Activated CD4-positive, alpha-beta memory T cell treated with anti-CD3 and anti-CD28 coated beads, Interleukin-2, amount 10 ng/mL, durations not matched to agents 7 days and 5 days (primary cell): Measurements from ENCODE around the gene NODAL. TPM values are rescaled to one million over a fixed set of nuclear protein-coding genes. Genes with fewer than 3 reads are reported as not detected.

Experiments used
- CTCF ChIA-PET: fragments of 350-600 bp; sonication (Branson Sonifier 250); formaldehyde crosslinking; loops from one replicate; lab custom pipeline; 2021; ENCODE audit warnings: antibody characterized with exemption, inconsistent platforms; lab: Charles Lee
- POLR2A ChIA-PET: fragments of 350-600 bp; sonication (Branson Sonifier 250); formaldehyde crosslinking; loops from one replicate; lab custom pipeline; 2021; ENCODE audit warnings: antibody characterized with exemption; lab: Charles Lee
- DNase-seq: peaks from one replicate; pipeline ENCODE4 v3.0.0-alpha.2; 2020
- H3K27ac Mint-ChIP-seq: one replicate; pipeline ENCODE4 v1.8.0; 2021; ENCODE audit warnings: mild to moderate bottlenecking, mixed read lengths
- H3K27me3 Mint-ChIP-seq: one replicate; pipeline ENCODE4 v1.8.0; 2021; ENCODE audit warnings: mixed read lengths
- H3K36me3 Mint-ChIP-seq: one replicate; pipeline ENCODE4 v1.8.0; 2021; ENCODE audit warnings: low read depth, mixed read lengths
- H3K4me1 Mint-ChIP-seq: one replicate; pipeline ENCODE4 v1.8.0; 2021; ENCODE audit warnings: mixed read lengths
- H3K4me3 Mint-ChIP-seq: one replicate; pipeline ENCODE4 v1.8.0; 2021; ENCODE audit warnings: mild to moderate bottlenecking, mixed read lengths
- H3K9me3 Mint-ChIP-seq: one replicate; pipeline ENCODE4 v1.8.0; 2021; ENCODE audit warnings: mixed read lengths
- total RNA-seq, 2 experiments: library from RNA; stranded (reverse); gene quantifications; one replicate each; pipeline ENCODE4 v1.2.3, GENCODE V29; 2021

NODAL gene
- total RNA-seq, 2 experiments from 2014 or later: 0.25 TPM; not detected in 1

DNA sequence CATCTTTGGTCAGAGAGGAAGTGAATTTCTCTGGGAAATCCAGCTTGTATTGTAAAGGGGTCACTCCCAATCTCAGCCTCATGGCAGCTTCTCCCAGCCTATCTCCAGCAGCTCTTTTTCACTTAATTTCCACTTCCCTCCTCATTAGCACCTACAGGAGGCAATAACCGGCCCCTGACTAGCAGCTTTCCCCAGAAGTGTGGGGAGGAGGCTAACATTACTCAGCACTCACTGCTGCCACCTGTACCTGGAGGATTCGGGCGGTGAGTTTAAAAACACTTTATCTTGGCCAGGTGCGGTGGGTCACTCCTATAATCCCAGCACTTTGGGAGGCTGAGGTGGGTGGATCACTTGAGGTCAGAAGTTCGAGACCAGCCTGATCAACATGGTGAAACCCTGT lies 3.8 kb downstream of the NODAL start:
- H3K27me3 Mint-ChIP-seq: peaks cover 49% of the 10 kb centered on the region
- H3K4me1 Mint-ChIP-seq: peaks cover 34% of the 10 kb centered on the region
- CTCF ChIA-PET: interaction anchor here (1.1 kb wide), 1 partner anchor 23 kb away, joined by 3 read pairs; no protein-coding TSS in a partner anchor

DNA sequence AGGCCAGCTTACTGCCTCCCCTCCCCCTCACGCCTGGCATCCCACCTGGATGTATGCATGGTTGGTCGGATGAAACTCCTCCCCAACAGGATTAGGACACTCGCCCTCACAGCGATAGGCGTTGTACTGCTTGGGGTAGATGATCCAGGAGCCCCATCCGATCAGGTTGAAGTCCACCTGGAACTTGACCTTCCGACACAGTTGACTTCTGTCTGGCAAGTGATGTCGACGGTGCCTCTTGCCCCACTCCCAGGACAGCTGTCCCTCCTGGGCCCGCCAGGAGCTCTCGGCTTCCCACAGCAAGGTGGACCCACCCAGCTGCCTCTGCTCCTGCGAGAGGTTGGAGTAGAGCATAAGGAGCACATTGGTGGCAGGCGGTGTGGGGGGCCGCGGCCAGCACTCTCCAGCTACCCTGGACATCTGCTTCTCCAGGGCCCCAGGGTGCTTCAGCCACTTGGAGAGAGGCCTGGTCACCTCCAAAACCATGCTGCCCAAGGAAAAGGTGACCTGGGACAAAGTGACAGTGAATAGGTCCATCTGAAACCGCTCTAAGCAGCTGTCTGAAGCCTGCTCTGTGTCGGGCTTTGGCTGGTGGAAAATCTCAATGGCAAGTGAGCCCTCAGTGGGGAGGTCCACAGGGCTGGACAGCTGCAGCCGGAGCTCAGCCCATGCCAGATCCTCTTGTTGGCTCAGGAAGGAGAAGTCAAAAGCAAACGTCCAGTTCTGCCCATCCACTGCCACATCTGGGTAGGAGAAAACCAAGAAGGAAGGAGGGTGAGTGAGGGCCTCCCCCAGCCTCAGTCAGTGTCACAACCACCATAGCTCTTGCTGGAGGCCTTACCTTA lies 6.0 kb downstream of the NODAL start:
- H3K27ac Mint-ChIP-seq: no peak overlapping the region
- H3K9me3 Mint-ChIP-seq: no peaks in the 10 kb centered on the region
- H3K36me3 Mint-ChIP-seq: peaks cover 16% of the 10 kb centered on the region
- ChIA-PET POLR2A (interaction anchor here (1.5 kb wide), 1 partner anchor 30 kb away, joined by 3 read pairs; no protein-coding TSS in a partner anchor), CTCF (interaction anchor here (5.6 kb wide), 1 partner anchor 30 kb away, joined by 39 read pairs; the partner anchor contains the start of gene EIF4EBP2)
- peaks cover 31% of the 10 kb centered on the region for H3K27me3 Mint-ChIP-seq
- H3K4me3 Mint-ChIP-seq: no peak overlapping the region
- peaks cover 39% of the 10 kb centered on the region for H3K4me1 Mint-ChIP-seq
- DNase-seq: no peak

More for the DNA sequence above, 3.8 kb downstream of the NODAL start:
- Mint-ChIP-seq H3K27ac (no peak overlapping the region), H3K9me3 (no peaks in the 10 kb centered on the region), H3K4me3 (no peak overlapping the region), H3K36me3 (peaks cover 14% of the 10 kb centered on the region)
- no peak for DNase-seq
- POLR2A ChIA-PET: interaction anchor here (1.0 kb wide), 1 partner anchor 33 kb away, joined by 3 read pairs; the partner anchor contains the start of gene EIF4EBP2

DNA sequence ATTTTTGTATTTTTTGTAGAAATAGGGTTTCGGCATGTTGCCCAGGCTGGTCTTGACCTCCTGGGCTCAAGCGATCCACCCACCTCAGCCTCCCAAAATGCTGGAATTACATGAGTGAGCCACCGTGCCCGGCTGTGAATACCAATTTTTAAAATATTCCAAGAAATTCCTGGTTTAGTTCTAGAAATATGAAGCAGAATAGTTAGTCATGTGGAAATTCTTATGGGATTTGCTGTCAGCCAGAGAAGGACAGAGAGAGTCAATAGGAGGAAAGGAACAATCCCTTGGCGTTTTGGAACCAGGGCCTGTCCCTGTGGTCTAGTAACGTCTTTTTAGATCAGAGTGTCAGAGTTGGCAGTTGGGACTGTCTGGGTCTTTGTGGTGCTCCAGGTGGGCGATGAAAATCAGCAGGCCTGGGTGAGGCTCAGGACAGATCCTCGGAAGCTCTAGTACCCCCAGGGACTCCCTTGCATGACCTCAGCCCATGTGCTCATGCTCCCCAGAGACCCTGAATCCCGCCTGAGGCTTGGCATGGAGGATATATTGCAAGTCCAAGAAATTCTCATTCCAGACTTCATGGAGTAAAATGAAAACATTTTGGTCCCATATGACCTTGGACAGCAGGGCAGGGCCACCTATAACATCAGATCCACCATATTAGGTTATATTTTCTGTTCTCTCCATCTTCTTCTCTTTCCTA lies 7.8 kb downstream of the NODAL start:
- ChIA-PET POLR2A (interaction anchor here (0.8 to 4.0 kb wide), 6 partner anchors 8 to 342 kb away, joined by 3 to 52 read pairs (median 3); partner anchors contain the start of gene EIF4EBP2), CTCF (interaction anchor here (0.6 to 5.6 kb wide), 7 partner anchors 14 to 287 kb away, joined by 3 to 39 read pairs (median 6); partner anchors contain the start of genes EIF4EBP2, PPA1 and TYSND1)
- H3K4me1 Mint-ChIP-seq: peaks cover 39% of the 10 kb centered on the region
- H3K9me3 Mint-ChIP-seq: no peaks in the 10 kb centered on the region
- H3K36me3 Mint-ChIP-seq: peaks cover 24% of the 10 kb centered on the region
- no peak for DNase-seq
- H3K27me3 Mint-ChIP-seq: peaks cover 16% of the 10 kb centered on the region
- H3K4me3 Mint-ChIP-seq: no peak overlapping the region
- H3K27ac Mint-ChIP-seq: peak overlapping the region; percentile 87

DNA sequence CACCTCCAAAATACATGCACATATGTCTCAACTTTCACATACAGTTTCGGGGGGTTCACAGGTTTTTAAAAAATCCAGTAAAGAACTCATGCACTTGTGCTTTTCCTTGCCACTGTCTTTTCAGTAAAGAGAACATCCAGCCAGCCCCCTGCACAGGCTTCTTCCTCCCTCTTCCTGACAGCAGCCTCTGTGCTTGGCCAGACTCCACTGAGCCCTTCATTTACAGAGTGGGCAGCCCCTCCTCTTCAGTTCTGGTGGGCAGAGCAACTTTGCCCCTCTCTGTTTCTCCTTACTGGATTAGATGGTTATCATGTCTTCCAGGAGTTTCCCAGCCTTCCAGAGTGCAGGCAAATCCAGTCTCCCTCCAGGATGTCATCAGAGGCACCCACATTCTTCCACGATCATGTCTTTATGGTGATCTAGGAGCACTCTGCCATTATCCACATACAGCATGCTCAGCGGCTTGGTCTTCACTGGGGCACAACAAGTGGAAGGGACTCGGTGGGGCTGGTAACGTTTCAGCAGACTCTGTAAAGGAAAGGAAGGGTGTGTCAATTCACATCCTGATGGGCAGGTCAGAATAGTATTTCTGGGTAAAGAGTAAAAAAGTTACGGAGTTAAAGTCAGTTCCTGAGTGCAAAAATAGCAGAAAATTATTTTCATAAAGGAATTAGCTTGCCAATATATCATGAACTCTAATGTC lies 8.8 kb downstream of the NODAL start:
- peaks cover 39% of the 10 kb centered on the region for H3K4me1 Mint-ChIP-seq
- H3K27me3 Mint-ChIP-seq: peaks cover 9% of the 10 kb centered on the region
- H3K4me3 Mint-ChIP-seq: peak overlapping the region; percentile 83
- DNase-seq: peak; percentile 38
- no peaks in the 10 kb centered on the region for H3K9me3 Mint-ChIP-seq
- CTCF ChIA-PET: interaction anchor here (0.9 to 5.6 kb wide), 8 partner anchors 13 to 317 kb away, joined by 3 to 39 read pairs (median 7); partner anchors contain the start of genes EIF4EBP2, PPA1 and TYSND1
- peaks cover 27% of the 10 kb centered on the region for H3K36me3 Mint-ChIP-seq
- POLR2A ChIA-PET: interaction anchor here (0.8 to 4.0 kb wide), 8 partner anchors 9 to 341 kb away, joined by 3 to 52 read pairs (median 3); partner anchors contain the start of gene EIF4EBP2
- peak overlapping the region; percentile 87 for H3K27ac Mint-ChIP-seq

DNA sequence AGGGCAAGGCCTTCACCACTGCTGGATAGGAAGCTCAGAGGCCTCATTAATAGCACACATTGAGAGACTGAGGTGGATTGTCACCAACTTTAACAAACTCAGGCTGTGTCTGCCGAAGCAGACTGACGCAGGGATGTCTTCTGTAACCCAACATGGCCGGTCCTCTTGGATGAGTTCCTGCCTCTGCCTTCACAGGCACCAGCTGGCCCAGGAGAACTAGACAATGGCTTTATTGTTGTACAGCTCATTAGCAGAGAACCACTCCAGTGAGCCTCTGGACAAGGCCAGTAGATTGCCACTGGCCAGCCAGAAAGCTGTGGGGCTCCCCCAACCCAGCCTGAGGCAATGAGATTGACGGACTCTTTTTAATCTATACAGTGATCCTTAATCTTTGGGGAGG lies 9.4 kb downstream of the NODAL start:
- no peak for DNase-seq
- Mint-ChIP-seq H3K4me3 (peak overlapping the region; percentile 83), H3K27me3 (peaks cover 5% of the 10 kb centered on the region), H3K36me3 (peaks cover 30% of the 10 kb centered on the region), H3K9me3 (no peaks in the 10 kb centered on the region), H3K27ac (peak overlapping the region; percentile 87), H3K4me1 (peaks cover 39% of the 10 kb centered on the region)
- POLR2A ChIA-PET: interaction anchor here (0.9 to 4.0 kb wide), 7 partner anchors 8 to 108 kb away, joined by 3 to 52 read pairs (median 3); partner anchors contain the start of gene EIF4EBP2
- CTCF ChIA-PET: interaction anchor here (1.0 to 5.6 kb wide), 7 partner anchors 8 to 316 kb away, joined by 3 to 39 read pairs (median 8); partner anchors contain the start of genes EIF4EBP2 and TYSND1

DNA sequence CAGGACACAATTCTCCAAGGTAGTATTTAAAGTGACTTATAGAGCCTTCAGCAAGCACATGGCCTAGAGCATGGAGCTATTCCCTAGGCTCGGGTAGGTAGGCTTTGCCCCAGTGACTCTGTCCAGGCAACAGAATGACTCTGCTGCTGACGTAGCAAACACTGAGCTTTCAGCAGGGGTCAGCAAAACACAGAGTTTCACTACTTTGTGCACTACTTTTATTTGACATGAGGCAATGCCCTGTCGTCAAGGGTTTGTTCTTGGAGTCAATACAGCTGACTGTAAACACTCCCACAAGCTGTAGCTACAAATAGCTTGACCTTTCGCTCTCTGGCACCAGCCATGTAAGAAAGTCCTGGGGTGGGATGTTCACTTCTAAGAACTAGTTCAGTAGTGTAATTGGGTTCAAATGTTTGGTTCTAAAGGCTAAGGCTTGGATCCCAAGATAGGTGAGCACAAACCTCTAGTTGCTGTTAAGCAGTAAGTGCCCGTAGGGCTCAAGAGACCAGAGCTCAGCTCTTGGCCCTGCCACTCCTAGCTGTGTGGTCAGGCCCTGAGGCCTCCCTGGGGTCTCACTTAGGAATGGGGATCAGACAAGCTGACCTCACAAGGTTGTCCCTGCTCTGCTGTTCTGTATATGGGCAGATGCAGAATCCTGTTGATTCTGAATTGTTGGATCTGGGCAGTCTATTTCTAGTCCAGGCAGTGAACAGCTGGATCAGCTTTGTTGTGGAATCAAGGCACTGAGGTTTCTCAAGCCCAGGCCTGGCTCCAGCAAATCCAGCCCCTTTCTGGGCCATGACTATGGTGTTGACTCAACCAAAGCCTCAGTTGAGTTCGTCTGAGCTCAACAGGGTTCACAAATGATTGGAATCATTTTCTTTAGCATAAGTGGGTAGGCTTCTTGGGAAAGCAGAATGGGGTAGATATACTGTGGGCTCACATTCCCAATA lies 10.7 kb downstream of the NODAL start:
- DNase-seq: no peak
- Mint-ChIP-seq H3K36me3 (peaks cover 30% of the 10 kb centered on the region), H3K27ac (no peak overlapping the region), H3K4me1 (peaks cover 39% of the 10 kb centered on the region), H3K4me3 (no peak overlapping the region), H3K9me3 (no peaks in the 10 kb centered on the region), H3K27me3 (no peaks in the 10 kb centered on the region)
- ChIA-PET POLR2A (interaction anchor here (1.1 to 4.0 kb wide), 5 partner anchors 13 to 49 kb away, joined by 3 to 52 read pairs (median 8); partner anchors contain the start of gene EIF4EBP2), CTCF (interaction anchor here (1.0 to 5.6 kb wide), 9 partner anchors 10 to 110 kb away, joined by 3 to 39 read pairs (median 5); partner anchors contain the start of genes EIF4EBP2 and NODAL)

DNA sequence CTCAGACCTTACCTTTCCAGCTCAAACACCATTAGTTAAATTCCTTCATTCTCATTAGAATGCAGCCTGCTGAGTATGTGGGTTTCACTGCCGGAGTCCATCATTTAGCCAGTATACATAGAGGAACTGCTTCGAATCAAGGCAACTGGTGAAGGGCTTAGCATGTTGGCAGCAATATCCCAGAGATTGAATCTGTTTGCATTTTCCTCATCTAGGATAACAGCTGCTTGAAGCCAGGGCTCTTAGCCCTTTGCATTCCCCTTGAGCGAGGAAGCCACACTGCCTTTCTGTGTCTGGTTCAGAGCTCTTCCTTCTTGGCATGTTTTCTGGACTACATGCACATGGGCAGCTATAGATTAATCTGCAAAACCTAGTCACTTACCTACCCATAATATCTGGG lies 14.7 kb downstream of the NODAL start:
- no peak overlapping the region for H3K4me3 Mint-ChIP-seq
- peaks cover 56% of the 10 kb centered on the region for H3K36me3 Mint-ChIP-seq
- DNase-seq: no peak
- H3K27me3 Mint-ChIP-seq: no peaks in the 10 kb centered on the region
- ChIA-PET POLR2A (interaction anchor here (3.3 kb wide), 1 partner anchor 21 kb away, joined by 19 read pairs; the partner anchor contains the start of gene EIF4EBP2), CTCF (no interaction called here)
- H3K4me1 Mint-ChIP-seq: peaks cover 19% of the 10 kb centered on the region
- no peak overlapping the region for H3K27ac Mint-ChIP-seq
- H3K9me3 Mint-ChIP-seq: no peaks in the 10 kb centered on the region

DNA sequence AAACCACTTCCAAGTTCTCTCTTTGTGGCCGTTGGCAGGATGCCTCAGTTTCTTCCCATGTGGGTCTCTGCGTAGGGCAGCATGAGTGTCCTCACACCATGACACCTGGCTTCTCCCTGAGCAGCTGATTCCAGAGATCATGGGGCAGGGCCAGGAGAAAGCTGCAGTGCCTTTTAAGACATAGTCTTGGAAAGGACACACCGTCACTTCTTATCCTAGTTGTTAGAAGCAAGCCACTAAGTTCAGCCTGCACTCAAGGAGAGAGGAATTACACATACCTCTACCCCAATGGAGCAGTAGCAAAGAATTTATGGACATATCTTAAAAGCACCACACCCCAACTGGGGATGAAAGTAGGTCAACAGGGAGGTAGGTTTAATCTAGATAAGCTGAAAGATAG lies 16.4 kb downstream of the NODAL start:
- ChIA-PET POLR2A (interaction anchor here (0.9 to 1.6 kb wide), 2 partner anchors 20 to 21 kb away, joined by 3 to 6 read pairs; partner anchors contain the start of gene EIF4EBP2), CTCF (interaction anchor here (1.7 kb wide), 1 partner anchor 11 kb away, joined by 5 read pairs; no protein-coding TSS in a partner anchor)
- Mint-ChIP-seq H3K36me3 (peaks cover 64% of the 10 kb centered on the region), H3K9me3 (no peaks in the 10 kb centered on the region), H3K27ac (no peak overlapping the region), H3K27me3 (no peaks in the 10 kb centered on the region), H3K4me3 (no peak overlapping the region), H3K4me1 (peaks cover 9% of the 10 kb centered on the region)
- no peak for DNase-seq

DNA sequence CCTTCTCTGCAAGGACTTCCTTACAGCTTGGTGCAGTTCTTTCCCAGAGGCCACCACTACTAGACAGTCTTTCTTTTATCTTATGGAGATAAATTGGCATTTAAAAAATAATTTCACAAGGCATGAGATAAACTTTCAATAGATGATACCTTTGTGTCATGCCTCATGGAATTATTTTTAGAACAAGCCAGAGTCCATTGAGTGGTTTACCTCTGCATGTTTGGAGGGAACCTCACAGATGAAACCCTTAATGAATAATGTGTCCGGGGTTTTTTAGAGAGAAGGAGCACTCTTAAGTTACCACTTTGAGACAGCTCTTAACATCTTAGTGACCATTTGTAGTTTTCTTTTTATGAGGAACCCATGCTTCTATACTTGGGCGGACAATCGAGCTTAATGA lies 17.2 kb downstream of the NODAL start:
- DNase-seq: no peak
- H3K27me3 Mint-ChIP-seq: no peaks in the 10 kb centered on the region
- CTCF ChIA-PET: interaction anchor here (0.7 to 1.7 kb wide), 2 partner anchors 10 to 21 kb away, joined by 3 to 5 read pairs; partner anchors contain the start of gene EIF4EBP2
- H3K4me3 Mint-ChIP-seq: no peak overlapping the region
- no peak overlapping the region for H3K27ac Mint-ChIP-seq
- POLR2A ChIA-PET: interaction anchor here (1.3 to 1.6 kb wide), 2 partner anchors 8 to 19 kb away, joined by 3 to 6 read pairs; no protein-coding TSS in a partner anchor
- peaks cover 67% of the 10 kb centered on the region for H3K36me3 Mint-ChIP-seq
- no peaks in the 10 kb centered on the region for H3K9me3 Mint-ChIP-seq
- H3K4me1 Mint-ChIP-seq: peaks cover 8% of the 10 kb centered on the region

DNA sequence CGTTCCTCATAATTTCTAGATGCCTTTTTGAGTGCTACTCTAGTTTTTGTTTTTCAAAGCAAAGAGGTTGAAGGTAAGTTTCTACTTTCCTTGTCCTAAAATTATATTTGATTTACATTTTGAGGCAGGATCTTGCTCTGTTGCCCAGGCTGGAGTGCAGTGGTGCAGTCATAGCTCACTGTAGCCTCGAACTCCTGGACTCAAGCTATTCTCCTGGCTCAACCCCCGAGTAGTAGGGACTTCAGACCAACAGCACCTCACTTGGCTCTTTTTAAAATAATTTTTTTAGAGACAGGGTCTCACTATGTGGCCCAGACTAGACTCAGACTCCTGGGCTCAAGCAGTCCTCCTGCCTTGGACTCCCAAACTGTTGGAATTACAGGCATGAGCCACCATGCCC lies 22.8 kb downstream of the NODAL start:
- H3K27me3 Mint-ChIP-seq: no peaks in the 10 kb centered on the region
- H3K27ac Mint-ChIP-seq: no peak overlapping the region
- peaks cover 49% of the 10 kb centered on the region for H3K36me3 Mint-ChIP-seq
- ChIA-PET CTCF (interaction anchor here (1.4 kb wide), 1 partner anchor 54 kb away, joined by 3 read pairs; no protein-coding TSS in a partner anchor), POLR2A (interaction anchor here (2.0 to 3.9 kb wide), 2 partner anchors 13 to 14 kb away, joined by 8 to 27 read pairs; partner anchors contain the start of gene EIF4EBP2)
- H3K9me3 Mint-ChIP-seq: no peaks in the 10 kb centered on the region
- no peak for DNase-seq
- H3K4me3 Mint-ChIP-seq: no peak overlapping the region
- peaks cover 29% of the 10 kb centered on the region for H3K4me1 Mint-ChIP-seq
